ENCODE results near the gene TIMM22.

Gene TIMM22

DNA sequence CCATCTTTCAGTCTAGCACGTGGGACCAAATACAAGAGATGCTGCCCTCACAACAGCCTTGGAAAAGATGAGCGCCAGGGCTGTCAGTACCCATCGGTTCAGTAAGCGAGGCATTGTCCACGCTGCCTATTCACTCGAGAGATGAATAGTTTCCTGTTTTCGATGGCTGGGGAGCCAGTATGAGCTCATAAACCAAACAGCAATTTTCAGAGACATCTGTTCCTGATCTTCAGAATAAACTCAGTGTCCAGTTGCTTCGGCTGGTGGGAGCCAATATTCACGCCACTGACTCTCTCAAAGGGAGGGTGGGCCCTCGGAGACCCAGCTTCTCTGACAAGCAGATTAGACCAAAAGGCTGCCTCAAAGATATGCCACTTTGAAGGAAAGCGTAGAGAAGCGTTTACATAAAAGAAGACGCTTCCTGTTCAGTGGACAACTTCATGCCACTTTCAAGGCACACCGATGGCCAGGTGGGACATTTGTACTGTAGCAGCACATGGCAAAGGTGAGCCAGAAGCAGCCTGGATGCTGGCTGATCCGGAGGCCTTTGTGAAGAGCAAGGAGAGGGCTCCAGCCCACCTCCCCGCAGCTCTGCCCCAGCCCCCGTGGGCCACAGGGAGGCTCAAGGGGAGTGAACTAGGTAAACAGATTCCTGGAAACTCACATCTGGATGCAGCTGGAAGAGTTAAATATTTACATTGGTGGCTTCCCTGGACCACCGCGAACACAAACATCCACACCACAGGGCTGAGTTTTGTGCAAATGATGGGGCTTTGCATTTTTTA is 6.0 kb downstream of the TIMM22 start:
- no peak for DNase-seq

GRCh38 chr17:1003633-1003971 is 6.7 kb downstream of the TIMM22 start:
- no peak for DNase-seq

GRCh38 chr17:1003972-1004768 is 7.2 kb downstream of the TIMM22 start:
- DNase-seq: no peak

- DNase-seq: no peak
Measured at GRCh38 chr17:1004769-1005295, 7.9 kb downstream of the TIMM22 start.

DNA sequence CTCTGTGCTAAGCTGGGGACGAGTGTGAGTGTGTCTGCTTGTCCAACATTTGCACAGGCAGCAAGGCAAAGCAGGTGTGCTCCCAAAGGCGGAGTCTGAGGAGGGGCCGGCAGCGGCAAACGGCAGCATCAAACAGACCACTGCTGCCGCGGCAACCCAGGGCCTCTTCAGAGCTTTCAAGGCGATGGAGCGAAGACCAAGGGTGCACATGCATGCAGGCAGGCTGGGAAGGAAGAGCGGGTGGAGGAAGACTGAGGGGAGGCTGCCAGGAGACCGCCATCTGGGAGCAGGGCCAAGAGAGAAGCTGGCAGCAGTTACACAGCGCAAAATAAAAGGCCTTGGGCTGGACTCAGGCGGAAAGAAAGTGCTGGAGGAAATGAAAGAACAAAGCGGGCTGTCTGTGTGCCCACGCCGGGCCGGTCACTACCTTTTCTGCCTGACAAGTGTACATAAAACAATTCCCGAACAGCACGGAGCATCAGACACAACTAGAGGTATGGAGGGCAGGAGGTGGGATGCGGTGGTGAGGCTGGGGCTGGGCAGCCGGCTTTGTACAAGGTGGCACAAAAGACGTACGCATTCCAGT is 8.5 kb downstream of the TIMM22 start:
- no peak for DNase-seq

- DNase-seq: no peak
Measured at GRCh38 chr17:1006054-1006453, 9.1 kb downstream of the TIMM22 start.

DNA sequence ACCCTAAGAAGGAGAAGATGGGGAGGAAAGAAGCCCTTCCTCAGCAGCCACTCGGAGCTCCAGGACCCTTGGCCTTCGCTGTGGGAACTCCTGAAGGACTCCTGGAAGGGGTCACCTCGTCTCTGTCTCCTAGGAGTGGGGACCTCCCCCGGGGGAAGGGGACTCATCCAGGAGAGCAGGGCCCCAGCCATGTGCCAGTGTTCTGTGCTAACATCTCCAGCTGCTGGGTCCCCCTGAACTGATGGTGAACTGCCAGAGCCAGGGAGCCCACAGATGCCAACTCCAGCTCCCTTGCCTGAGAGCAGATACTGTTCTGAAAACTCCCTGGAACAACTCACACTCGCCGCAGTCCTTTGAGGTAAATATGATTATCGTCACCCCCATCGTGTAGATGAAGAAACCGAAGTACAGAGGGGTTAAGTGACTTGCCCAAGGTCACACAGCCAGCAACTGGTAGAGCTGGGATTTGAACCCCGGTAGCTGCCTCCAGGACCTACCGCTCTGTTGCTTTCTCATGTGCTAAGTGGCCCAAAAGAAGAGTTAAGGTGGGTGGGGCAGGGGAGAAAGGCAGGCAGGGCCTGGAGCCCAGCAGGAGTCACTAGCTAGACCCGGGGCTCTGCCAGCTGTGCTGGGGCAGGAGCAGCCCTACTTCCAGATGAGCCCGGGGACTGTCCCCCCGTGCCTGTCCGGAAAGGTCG is 10.5 kb downstream of the TIMM22 start:
- DNase-seq: no peak

DNA sequence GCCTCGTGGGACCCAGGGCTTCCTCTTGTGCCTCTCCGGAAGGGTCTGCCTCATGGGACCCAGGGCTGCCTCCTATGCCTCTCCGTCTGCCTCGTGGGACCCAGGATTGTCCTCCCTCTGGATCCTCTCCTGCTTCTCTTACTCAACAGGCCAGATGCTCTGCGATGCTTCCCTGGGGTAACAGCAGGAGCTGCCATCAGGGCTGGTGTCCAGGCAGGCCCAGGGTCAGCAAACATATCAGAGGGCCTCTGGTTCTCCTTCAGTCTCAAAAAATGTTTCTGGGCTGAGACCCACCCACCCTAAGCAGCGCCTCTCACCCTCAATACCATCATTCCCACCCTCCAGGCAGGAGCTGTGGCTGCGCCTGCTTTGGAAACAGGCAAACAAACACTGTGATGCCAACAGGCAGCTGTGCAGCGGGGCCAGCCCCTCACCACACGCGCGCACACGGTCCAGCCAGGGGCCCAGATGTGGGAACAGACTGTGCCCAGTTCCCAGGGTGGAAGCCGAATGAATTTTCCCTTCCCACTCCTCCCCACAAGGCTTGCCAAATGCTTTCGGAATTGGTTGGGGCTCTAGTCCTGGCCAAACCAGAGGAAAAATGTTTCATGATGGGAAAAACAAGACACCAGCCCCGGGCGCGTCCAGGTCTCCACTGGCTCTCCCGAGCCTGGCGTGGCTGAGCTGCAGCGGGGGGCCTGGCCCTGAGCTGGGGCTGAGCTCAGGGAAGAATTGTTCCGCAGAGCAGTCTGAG is 11.3 kb downstream of the TIMM22 start:
- no peak for DNase-seq

DNA sequence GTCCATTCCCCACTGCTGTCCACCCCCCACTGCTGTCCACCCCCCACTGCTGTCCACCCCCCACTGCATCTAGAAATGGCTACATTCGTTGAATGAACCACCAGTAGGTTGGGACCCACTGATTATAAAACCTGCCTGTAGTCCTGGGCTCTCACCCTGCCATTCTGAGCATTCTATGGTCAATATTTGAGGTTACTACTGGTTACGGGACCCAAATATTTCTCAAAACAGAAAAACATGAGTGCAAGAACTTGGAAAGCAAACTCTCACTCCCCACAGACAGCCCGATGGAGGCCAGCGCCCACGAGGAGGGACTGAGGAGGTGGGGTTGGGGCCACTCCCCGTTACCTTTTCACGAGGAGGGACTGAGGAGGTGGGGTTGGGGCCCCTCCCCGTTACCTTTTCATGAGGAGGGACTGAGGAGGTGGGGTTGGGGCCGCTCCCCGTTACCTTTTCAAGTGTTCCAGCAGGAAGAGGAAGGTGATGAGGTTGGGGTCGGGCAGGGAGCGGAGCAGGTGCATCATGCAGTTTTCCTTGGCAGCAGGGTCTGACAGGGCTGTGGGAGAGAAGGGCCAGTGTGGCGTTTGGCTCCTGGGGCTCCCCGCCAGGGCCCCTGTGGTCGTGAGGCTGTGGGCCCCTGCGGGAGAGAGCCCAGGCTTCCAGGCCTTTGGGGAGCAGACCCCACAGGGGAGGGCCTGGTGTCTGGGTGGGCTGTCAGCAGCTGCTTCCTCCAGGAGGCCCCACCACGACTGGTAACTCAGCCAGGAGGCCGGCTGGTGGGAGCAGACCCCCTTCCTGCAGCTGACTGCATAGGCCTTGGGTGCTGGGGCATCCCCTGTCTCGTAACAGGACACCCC is 12.5 kb downstream of the TIMM22 start:
- no peak for DNase-seq

DNA sequence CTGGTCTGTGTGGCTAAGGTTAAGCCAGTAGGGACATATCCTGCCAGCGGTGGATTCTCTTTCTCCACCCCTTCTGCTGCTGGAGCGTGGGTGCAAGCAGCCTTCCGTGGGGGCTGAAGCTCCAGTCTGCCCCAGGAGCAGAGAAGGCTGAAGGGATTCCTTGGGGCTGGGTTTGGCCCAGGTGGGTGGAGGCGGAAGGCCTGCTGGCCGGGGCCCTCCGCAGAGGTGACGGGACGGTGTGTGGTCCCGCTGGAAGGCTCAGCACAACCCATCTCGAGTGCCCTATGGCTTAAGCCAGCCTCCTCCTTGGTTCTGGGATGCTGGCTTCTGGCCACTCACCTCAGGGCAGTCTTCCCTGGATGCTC is 13.1 kb downstream of the TIMM22 start:
- no peak for DNase-seq

DNA sequence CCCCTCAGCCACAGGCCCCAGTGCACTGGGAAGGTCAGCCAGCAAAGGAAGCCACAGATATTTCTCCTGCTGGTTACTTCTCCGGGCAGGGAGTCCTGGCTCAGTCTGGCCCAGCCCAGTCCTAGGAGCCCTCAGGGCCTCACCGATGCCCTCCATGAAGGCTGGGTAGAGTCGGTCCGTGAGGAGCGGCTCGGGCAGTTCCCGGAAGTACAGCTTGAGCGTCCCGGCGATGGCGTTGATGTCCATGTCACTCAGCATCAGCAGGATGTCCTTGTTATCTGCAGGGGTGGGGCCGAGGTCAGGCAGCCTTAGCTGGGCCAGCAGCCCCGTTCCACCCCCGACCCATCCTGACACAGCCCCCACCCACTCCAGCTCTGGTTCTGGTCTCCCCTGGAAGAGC is 13.7 kb downstream of the TIMM22 start:
- DNase-seq: no peak

DNA sequence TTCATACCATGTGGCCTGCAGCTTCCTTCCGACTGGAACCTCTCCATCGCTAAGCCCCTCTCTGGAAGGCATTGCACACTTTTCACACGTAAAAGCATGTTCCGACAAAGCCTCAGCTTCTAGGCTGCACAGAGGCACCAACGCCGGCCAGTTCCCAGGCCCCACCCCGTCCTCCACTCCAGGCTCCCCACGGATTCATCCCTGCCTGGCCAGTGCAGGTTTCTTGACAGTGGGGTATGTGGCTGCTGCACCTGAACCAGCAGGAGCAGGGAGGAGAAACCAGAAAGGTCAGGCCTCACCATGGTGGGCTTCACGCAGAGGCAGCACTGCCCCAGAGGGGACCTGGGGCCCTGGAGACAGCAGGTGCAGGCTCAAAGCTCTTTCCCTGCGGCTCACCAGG is 14.2 kb downstream of the TIMM22 start:
- no peak for DNase-seq

DNA sequence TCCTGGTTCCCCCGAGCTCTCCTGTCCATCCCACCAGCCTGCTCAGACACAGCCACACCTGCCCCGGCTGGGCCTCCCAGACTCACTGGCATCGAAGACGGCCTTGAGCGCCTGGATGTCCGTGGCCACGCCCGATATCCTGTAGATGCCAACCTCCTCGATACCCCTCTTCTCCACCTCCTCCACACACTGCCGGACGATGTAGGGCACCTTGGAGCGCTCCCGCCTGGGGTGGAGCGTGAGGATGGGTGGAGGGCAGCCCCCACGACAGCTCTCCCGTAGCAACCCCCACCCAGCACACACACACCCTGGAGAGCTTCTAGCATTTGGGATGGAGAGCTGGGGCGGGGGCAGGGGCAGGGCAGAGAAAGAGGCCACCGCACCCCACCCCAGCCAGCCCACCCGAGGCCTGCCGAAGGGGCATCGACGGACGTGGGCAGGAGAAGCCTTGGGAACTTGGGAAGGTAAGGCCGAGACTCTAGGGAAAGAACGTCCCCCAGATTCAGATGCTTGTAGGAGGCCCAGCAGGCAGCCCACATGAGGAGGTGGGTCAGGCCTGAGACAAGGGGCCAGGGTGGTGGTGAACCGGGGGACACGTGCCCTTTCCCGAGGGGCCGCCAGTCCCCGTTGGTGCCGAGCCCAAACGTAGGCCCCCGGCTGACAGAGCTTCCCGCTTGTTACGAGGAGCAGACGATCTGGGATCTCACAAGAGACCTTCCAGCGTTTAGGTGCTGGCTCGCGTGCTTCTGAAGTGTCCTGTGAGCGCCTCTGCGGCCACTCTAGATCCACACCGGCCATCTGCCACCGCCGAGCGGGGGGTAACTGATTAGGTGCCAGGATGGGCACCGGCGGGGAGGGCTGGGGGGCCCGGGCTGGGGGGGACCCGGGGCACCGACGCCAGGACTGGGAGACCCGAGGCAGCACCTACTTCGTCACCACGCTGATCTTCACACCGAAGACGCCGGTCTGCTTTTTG is 15.1 kb downstream of the TIMM22 start:
- no peak for DNase-seq

DNA sequence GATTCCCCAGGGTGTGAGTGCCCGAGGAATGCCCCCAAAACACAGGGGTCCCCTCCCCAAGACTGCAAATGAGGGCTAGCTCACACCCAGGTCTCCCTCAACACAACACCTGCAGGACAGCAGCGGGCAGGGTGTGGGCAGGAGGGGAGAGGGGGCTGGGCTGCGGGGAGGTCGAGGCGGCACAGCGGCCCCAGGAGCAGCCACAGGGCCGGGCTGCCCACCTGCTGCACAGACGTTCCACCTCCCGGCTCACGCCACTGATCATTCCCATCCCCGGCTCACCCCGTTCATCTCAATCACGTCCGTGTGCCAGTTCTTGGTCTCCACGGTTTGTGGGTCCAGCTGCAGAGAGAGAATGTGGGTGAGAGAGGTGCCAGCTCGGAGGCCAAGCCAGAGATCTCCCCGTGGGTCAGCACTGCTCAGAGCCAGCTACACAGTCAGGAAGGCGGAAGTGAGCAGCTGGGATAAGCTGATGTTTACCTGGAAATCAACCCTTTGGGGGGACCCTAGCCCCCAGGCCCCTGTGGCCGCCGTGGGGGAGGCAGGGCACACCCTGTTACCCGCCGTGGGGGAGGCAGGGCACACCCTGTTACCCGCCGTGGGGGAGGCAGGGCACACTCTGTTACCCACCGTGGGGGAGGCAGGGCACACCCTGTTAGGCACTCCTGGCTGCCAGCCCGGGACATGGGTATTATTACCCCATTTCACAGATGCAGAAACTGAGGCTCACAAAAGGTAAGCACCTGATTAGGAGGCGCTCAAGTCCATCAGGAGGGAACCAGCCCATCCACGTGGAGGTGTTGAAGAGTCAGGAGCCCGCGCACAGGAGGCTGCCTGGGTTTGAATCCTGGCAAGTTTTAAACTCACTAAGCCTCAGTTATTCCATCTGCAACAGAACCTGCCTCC is 16.1 kb downstream of the TIMM22 start:
- DNase-seq: no peak

- no peak for DNase-seq
Measured at GRCh38 chr17:1013729-1014090, 16.8 kb downstream of the TIMM22 start.

DNA sequence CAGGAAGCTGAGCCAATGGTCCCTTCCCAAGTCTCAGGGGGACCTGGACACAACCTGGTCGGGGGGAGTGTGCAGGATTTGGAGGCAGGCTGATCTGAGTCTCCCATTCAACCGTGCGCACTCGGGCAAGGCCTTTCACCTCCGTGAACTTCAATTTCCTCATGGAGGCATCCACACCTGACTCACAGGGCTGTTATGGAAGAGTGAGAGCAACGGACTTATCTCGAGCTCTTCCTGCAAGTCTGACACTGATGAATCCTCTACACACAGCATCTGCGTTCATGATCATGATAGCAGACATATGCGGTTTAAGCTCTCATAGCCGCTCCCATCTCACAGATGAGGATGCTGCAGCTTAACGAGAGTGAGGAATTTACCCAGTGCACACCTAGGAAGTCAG is 21.6 kb downstream of the TIMM22 start:
- no peak for DNase-seq

DNA sequence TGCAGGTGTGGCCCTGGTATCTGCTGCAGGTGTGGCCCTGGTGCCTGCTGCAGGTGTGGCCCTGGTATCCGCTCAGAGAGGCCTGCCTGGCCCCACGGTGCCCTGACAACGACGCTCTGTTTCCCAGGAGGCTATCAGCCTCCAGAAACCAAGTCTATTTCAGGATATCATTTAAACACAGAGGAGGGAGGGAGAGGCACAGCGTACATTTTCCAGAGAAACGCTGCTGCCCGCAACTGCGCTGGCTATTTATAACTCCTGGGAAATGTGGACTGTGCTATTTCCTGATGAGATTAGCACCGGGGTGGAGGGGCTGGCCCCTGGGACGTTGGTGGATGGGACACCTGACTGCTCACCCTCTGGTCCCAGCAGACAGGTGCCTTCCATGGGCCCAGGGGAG is 22.5 kb downstream of the TIMM22 start:
- no peak for DNase-seq

GRCh38 chr17:1021147-1021546 is 24.2 kb downstream of the TIMM22 start:
- no peak for DNase-seq

- DNase-seq: no peak
Measured at GRCh38 chr17:1022278-1023024, 25.5 kb downstream of the TIMM22 start.
